ENCODE data around the gene ZDHHC14. TPM values are rescaled to one million over a fixed set of nuclear protein-coding genes. Genes with fewer than 3 reads are reported as not detected.

Gene ZDHHC14
- total RNA-seq, 1 experiment from 2014 or later = 3.2 TPM

DNA sequence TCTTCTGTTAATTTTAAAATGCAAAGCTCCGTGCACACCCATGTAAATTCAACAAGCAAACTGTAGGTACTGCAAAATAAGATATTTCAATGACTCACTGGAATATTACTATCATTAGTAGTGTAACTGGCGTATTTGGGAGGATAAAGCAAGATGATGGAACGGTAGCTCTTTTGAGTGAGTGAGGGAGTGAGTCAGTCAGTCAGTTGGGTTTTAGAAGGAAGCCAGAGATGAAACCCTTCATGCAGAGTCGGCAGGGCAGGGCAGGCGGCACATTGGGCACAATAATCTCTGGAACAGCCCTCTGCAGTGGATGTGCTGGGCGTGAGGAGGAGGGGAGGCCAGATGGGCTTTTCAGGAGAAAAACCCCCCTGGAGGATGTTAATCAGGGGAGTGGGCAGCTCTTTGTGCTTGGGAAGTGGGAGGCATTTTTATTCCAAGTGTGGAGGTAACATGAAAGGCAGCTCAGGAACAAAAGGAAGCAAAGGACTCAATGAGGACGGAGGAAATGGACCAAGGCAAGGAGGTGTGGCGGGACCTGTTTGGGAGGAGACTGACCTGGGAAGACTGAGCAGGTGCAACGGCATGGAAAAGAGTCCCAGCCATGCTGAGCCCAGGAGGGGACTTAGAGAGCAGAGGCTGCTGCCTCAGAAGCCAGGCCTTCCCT, 171.2 kb downstream of the ZDHHC14 start:
- POLR2A ChIA-PET = interaction anchor here (0.9 to 2.0 kb wide), 3 partner anchors 9 to 228 kb away, joined by 3 to 8 read pairs (median 3); no protein-coding TSS in a partner anchor
- Mint-ChIP-seq H3K4me1 (ENCODE audit: insufficient read depth, unreplicated experiment) (peaks cover 17% of the 10 kb centered on the region), H3K27ac (ENCODE audit: low read depth, unreplicated experiment) (peak overlapping the region; percentile 83), H3K4me3 (ENCODE audit: unreplicated experiment) (no peak overlapping the region), H3K9me3 (ENCODE audit: unreplicated experiment) (no peaks in the 10 kb centered on the region), H3K27me3 (ENCODE audit: insufficient read depth, unreplicated experiment) (no peaks in the 10 kb centered on the region), H3K36me3 (ENCODE audit: insufficient read depth, unreplicated experiment) (no peaks in the 10 kb centered on the region)
- TF ChIP-seq, protein P1, sequence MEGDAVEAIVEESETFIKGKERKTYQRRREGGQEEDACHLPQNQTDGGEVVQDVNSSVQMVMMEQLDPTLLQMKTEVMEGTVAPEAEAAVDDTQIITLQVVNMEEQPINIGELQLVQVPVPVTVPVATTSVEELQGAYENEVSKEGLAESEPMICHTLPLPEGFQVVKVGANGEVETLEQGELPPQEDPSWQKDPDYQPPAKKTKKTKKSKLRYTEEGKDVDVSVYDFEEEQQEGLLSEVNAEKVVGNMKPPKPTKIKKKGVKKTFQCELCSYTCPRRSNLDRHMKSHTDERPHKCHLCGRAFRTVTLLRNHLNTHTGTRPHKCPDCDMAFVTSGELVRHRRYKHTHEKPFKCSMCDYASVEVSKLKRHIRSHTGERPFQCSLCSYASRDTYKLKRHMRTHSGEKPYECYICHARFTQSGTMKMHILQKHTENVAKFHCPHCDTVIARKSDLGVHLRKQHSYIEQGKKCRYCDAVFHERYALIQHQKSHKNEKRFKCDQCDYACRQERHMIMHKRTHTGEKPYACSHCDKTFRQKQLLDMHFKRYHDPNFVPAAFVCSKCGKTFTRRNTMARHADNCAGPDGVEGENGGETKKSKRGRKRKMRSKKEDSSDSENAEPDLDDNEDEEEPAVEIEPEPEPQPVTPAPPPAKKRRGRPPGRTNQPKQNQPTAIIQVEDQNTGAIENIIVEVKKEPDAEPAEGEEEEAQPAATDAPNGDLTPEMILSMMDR (IDR thresholded peaks at IDR 0.05; ENCODE audit: unreplicated experiment) = no peak
- BruUV-seq (replicated peaks) = no TSS peak
- CTCF ChIA-PET = interaction anchor here (0.8 kb wide), 1 partner anchor 237 kb away, joined by 4 read pairs; no protein-coding TSS in a partner anchor
- intact Hi-C loops (cut with micrococcal nuclease) = loop anchor here (5.0 kb wide), 1 partner anchor 170 kb away; the partner anchor contains the start of gene ZDHHC14
- DNase-seq (ENCODE audit: unreplicated experiment) = peak; percentile 36

DNA sequence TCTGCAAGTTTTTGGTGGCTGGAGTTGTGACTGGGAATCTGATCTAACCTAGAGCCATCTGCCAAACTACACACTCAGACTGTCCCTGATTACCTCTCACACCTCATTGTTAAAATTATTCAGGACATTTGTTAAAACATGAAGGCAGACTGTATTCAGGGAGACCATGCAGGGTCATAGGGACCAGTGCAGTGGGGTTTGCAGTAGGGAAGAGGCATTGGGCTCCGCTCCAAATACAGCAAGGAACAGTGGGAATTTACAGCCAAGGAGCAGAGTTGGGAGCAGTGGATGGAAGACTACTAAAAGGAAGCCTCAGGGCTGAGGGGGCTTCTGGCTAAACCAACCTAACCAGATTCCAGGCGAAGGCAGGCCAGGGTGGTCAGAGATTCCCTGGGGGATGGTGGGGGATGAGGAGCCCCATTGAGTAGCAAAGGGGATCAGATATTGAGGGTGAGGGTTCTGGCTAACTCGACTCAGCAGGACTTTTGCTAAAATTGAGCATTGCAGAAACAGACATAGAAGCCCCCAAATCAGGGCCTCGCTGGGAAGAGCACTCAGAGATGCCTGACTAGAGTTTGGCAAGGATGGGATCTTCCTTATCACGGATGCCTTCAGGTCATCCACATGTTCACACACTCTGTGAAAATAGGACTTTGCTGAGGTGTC, 172.0 kb downstream of the ZDHHC14 start:
- DNase-seq (ENCODE audit: unreplicated experiment) = no peak
- Mint-ChIP-seq H3K4me1 (ENCODE audit: insufficient read depth, unreplicated experiment) (peaks cover 17% of the 10 kb centered on the region), H3K36me3 (ENCODE audit: insufficient read depth, unreplicated experiment) (no peaks in the 10 kb centered on the region), H3K9me3 (ENCODE audit: unreplicated experiment) (no peaks in the 10 kb centered on the region), H3K4me3 (ENCODE audit: unreplicated experiment) (no peak overlapping the region), H3K27me3 (ENCODE audit: insufficient read depth, unreplicated experiment) (no peaks in the 10 kb centered on the region), H3K27ac (ENCODE audit: low read depth, unreplicated experiment) (no peak overlapping the region)
- intact Hi-C loops (cut with micrococcal nuclease) = loop anchor here (5.0 kb wide), 1 partner anchor 171 kb away; the partner anchor contains the start of gene ZDHHC14
- ChIA-PET CTCF (no interaction called here), POLR2A (interaction anchor here (2.0 kb wide), 1 partner anchor 23 kb away, joined by 8 read pairs; no protein-coding TSS in a partner anchor)
- TF ChIP-seq, protein P1 (IDR thresholded peaks at IDR 0.05; ENCODE audit: unreplicated experiment) = no peak
- BruUV-seq (replicated peaks) = no TSS peak

DNA sequence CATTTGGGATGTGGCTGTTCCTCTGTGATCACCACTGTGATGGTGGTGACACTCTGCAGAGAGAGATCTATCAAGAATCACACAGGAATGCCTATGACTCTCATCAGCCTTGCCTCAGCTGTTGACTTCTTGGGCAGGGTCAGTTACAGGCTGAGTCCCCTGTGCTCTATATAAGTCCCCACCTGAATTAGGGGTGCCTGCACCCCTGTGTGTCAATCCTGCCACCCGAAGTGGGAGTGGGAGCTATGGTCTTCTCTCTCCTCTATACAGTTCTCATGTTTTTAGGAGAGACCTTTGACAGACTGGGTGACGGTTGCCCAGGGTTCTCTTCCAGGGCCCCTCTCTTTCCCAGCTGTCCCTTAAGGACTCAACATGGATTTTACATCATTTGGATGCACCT, 173.8 kb downstream of the ZDHHC14 start:
- ChIA-PET POLR2A (no interaction called here), CTCF (interaction anchor here (0.6 to 1.1 kb wide), 3 partner anchors 13 to 239 kb away, joined by 3 read pairs; no protein-coding TSS in a partner anchor)
- no peak overlapping the region for H3K27ac Mint-ChIP-seq (ENCODE audit: low read depth, unreplicated experiment)
- no peaks in the 10 kb centered on the region for H3K36me3 Mint-ChIP-seq (ENCODE audit: insufficient read depth, unreplicated experiment)
- TF ChIP-seq, protein P1 (IDR thresholded peaks at IDR 0.05; ENCODE audit: unreplicated experiment) = no peak
- no peaks in the 10 kb centered on the region for H3K27me3 Mint-ChIP-seq (ENCODE audit: insufficient read depth, unreplicated experiment)
- peaks cover 17% of the 10 kb centered on the region for H3K4me1 Mint-ChIP-seq (ENCODE audit: insufficient read depth, unreplicated experiment)
- no peaks in the 10 kb centered on the region for H3K9me3 Mint-ChIP-seq (ENCODE audit: unreplicated experiment)
- no peak overlapping the region for H3K4me3 Mint-ChIP-seq (ENCODE audit: unreplicated experiment)
- DNase-seq (ENCODE audit: unreplicated experiment) = no peak
- BruUV-seq (replicated peaks) = no TSS peak
- intact Hi-C loops (cut with micrococcal nuclease) = loop anchor here (5.0 kb wide), 1 partner anchor 172 kb away; the partner anchor contains the start of gene ZDHHC14

DNA sequence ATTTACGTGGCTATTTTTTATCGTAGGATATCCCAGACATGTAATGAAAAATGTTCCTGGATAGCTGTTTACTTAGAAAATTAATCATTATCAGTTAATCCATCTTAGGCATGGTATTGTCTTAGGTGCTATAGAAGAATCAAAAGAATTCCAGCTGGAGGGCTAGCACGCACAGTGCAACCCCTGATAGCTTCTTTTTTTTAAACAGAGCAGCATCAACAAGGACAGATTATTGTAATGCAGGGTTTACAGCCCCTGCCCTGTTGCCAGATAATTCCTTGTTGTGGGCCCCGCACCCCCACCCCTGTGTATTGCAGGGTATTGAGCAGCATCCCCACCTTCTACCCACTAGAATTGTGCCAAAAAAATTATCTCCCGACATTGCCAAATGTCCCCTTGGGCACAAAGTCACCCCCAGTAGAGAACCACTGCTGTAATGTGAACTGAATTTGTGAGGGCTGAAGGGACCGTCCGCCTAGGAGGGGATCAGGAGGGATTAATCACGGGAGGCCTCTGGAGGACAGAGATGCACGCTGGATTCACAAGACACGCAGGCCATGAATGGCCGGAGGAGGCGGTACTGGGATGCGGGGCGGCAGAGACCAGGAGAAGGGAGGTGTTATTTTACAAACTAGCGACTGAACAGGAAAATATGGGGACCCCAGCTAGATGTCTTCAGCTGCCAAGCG, 174.6 kb downstream of the ZDHHC14 start:
- Mint-ChIP-seq H3K36me3 (ENCODE audit: insufficient read depth, unreplicated experiment) (no peaks in the 10 kb centered on the region), H3K4me1 (ENCODE audit: insufficient read depth, unreplicated experiment) (peaks cover 17% of the 10 kb centered on the region), H3K9me3 (ENCODE audit: unreplicated experiment) (no peaks in the 10 kb centered on the region), H3K27me3 (ENCODE audit: insufficient read depth, unreplicated experiment) (no peaks in the 10 kb centered on the region), H3K27ac (ENCODE audit: low read depth, unreplicated experiment) (no peak overlapping the region), H3K4me3 (ENCODE audit: unreplicated experiment) (no peak overlapping the region)
- TF ChIP-seq, protein P1 (IDR thresholded peaks at IDR 0.05; ENCODE audit: unreplicated experiment) = no peak
- intact Hi-C loops (cut with micrococcal nuclease) = no loop called here
- no peak for DNase-seq (ENCODE audit: unreplicated experiment)
- ChIA-PET POLR2A (no interaction called here), CTCF (interaction anchor here (1.0 to 1.1 kb wide), 2 partner anchors 14 to 21 kb away, joined by 3 read pairs; no protein-coding TSS in a partner anchor)
- BruUV-seq (replicated peaks) = no TSS peak

Measured in MCF 10A (cell line).